Endothelial cell of hepatic sinusoid (primary cell): Measurements from ENCODE around the gene FANK1.

Experiments used
- in situ Hi-C: cut with HindIII; loops from 2 replicates; pipeline ENCODE4 v1.10.0; 2017; ENCODE audit warnings: low sequenced_read_pairs

The FANK1 gene

DNA sequence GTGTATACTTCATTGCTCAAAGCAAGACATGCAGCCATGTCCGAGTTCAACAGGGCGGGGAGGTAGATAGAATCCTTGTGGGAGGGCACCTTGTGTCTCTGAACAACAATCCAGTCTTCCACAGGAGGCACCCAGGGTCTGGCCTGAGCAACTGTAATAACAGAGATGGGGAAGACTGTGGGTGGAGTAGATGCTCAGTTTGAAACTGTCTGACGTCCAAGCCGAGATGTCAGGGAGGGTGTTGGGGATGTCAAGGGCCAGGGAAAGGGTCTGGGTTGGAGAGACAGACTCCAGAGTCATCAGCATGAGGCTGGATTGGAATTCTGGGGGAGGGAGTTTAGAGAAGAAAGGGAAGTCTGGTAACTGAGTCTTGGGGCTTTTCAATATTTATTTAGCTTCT is 88.0 kb downstream of the FANK1 start:
- in situ Hi-C loops = no loop called here

DNA sequence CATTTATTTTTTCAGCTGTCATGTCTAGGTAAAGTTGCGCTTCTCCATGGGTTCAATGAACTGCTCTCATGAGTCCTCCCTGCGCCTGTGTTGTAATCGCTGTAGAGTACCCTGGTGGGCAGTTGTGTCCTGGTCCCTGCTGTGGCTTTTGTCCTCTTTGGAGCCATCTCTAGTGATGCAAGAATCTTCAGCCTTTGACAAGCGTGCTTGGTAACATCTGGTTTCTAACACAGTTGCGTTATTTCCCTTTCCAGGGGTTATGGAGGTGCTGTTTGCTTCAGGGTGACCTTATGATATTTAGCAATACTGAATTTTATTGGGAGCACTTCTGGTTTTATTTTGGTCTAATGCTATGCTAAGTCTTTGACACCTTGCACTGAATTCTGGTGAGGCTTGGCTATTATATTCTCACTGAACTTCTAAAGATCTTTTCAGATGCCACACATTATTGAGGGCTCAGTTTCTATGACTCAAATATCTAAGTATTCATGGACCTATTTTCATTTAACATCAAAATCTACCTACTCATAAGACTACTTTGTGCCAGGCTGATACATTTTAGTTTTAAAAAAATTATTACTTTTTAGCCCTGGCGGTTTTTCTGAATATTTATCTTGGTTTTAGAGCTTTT is 88.6 kb downstream of the FANK1 start:
- in situ Hi-C loops = no loop called here

DNA sequence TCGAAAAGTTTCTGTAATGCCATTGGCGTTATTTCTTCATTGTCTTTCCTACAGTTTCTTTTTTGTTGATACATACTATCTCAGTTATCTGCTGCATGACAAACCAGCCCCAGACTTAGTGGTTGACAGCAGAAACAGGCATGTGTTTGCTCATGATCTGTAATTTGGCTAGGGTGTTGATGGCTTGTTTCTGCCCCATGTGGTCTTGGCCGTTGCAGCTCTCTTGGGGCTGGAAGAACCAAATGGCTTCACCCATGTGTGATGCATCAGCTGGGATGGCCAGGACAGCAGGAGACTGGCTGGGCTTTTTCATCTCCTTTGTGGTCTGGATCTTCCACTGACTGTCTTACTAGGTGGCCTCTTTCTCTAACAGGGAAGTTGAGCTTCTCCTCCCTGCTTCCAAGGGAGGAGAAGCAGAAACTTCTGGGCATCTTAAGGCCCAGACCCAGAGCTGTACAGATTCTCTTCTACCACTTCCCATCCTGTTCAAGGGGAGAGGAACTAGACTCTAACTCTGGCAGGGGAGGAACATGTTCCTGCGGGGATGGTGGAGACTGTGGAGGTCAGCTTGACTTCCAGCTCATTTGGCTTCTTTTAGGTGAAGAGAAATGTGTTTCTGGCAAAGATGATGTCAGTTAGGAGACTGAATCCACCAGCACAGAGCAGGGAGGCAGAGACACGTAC is 89.3 kb downstream of the FANK1 start:
- in situ Hi-C loops = no loop called here

DNA sequence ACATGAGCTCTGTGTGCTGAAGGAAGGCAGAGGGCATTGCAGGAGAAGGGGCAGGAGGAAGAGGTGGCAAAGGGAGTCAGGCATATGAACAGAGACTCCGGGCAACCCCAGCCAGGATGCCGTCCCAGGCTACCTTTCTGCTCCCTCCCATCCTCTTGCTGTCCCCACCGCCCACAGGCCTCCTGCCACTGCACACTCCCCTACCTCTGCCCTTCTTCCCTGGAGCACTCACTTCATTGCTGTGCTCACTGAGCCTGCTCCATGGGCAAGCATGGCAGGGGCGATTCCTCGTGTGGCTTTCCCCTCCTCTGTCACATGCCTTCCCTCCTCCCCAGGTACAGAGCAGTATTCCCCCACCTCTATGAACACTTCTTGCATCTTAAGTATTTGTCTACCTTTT is 93.4 kb downstream of the FANK1 start:
- in situ Hi-C loops = no loop called here

DNA sequence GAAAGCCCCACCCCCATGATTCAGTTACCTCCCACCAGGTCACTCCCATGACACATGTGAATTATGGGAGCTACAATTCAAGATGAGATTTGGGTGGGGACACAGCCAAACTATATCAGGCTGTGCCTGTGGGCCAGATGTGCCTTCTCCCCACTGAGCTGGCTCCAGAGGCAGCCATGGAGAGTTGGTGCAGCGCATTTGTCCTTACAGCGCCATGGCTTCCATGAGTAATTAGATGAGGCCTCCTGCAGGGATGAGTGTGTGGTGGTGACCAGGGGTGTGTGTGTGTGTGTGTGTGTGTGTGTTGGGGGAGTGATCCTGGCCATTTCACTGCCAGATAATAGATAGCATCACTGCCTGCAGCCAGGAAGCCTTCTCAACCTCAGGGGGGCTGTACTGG is 94.6 kb downstream of the FANK1 start:
- in situ Hi-C loops = no loop called here

DNA sequence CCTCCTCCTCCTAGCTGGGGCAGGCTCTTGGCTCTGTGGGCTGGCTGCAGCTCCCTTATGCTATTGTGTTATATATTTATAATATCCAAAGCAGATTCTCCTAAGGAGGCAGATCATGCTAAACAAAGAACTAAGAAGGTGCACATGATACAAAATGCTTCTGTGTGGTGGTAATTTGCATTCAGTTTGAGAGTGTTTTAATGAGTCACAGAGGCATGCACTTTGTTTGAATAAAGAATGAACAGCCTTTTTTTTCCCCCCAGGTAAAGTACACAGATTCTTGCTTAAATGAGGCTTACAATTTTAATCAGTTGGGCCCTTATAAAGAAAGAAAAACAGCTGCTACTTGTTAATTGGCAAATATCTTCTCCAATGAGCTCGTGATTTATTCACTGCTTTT is 95.0 kb downstream of the FANK1 start:
- in situ Hi-C loops = no loop called here

DNA sequence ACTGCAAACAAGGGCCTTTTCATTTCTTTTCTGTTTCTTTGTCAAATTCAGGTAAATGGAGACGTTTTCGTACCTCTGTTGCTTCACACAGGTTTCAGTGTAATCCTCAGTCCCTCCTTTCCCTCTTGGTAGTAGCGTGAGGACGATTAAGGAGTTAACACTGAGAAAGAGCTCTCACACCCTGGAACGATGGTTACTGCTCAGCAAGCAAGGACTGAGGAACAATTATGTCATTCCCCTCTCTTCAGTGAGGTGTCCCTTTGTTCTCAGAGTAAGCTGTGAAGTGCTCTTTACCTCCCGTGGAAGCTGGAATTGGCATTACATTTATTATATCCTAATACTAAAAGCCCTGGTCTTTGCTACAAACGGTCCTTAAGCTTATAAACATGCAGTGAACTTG is 95.9 kb downstream of the FANK1 start:
- in situ Hi-C loops = no loop called here

DNA sequence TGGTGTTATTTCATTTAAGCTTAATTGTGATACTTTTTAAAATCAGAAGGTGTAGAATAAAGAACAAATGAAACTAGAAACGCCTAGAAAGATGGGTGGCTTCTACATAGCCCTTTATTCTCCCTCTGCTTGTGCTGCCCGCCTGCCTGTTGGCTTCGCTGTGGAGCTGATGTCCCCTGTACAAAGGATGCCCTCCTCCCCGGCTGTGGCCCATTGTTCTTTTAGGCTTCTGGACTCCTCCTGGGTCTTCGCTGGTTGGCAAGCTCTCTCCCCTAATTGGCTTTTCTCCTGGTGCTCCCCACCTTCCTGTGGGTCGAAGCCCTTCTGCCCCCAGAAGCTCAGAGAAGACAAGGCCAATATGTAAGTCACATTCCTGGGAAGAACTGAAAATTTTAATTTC is 98.2 kb downstream of the FANK1 start:
- in situ Hi-C loops = no loop called here

DNA sequence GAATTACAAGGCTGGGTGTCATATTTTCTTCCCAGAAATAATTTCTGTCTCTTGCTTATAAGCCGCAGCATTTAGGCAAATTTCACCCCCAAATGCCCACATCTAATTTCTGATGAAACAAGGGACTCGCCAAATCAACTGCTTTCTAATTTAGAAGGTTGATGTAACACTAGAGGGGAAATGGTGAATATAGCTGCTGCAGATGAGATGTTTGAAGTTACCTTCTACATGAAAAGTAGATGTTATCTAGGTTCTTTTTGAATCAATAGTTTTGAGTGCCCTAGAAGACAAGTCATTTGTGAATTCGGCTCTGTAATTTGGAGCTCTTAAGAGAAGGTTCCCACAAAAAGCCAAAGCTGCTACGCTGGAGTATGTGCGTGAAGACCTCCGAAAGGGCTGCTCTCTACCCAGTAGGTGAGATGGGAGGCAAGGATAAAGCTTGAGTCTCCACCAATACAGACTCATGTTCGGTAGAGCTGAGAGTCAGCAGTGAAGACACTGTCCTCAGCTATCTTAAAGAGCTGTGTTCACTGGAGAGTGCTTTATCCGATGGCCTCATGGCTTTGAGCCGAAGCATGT is 99.5 kb downstream of the FANK1 start:
- in situ Hi-C loops = no loop called here

DNA sequence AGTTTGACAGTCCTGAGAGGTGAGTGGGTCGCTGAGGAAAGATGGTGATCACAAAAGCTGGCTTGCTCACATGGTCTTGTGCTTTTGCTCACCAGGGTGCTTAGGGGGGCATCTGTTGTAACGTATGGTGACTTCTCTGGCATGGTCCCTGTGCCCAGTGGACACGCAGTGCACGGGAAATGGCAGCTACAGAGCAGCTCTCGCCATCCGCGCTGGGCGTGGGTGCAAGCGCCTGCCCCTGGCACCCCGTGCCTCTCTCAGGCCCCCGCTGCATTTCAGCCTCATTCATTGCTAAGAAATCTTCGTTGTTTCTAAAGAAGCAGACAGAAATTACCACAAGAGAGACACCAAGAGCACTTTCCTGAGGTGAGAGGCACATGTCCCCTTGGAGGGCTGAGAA is 101.2 kb downstream of the FANK1 start:
- in situ Hi-C loops = no loop called here

DNA sequence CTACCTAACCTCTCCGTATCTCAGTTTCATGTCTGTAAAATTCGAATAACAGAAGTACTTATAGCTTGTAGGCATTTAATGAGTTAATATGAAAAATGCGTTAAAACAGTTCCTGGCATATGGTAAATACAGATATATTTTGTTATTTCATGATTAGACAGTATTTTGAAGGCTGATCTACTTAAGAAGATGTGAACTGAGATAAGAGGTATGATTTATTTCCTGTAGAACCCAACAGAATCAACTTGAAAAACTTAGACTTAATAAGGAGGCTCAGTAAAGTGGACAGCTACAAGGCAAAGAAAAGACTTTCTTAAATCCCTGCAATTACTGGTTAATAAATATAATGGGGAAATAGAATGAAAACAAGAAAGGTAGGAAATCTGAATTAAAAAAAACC is 103.3 kb downstream of the FANK1 start:
- in situ Hi-C loops = no loop called here

DNA sequence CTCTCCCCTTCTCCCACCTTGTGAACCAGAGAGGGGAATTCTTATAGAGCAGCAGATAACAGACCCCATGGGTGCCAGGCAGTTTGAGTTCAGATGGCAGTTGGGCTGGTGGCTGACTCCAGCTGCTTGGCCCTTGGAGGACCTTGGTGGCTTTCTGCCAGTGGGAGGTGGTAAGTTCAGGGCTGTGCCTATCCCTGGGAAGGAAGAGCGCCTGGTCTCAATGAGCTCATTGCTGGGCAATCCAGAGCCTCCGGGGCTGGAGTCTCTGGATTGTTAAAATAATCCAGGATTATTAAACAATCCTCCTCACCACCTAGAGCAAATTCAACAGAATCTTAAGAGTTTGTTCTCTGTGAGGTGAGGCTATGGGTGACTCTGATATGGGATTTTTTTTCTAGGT is 105.2 kb downstream of the FANK1 start:
- in situ Hi-C loops = no loop called here

DNA sequence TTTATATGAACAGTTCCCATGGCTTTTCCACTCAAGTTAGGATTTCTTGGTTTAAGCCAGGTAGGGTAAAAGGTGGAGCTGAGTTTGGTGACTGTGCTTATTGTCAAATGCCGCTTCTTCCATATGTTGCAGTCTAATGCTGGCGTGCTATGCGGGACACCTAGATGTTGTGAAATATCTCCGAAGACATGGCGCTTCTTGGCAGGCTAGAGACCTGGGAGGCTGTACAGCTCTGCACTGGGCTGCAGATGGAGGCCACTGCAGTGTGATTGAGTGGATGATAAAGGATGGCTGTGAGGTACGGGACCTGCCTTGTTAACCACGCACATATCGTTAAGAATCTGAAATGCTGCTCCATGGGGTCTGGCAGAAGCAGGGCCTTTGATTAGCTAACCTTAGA is 108.4 kb downstream of the FANK1 start:
- in situ Hi-C loops = no loop called here

DNA sequence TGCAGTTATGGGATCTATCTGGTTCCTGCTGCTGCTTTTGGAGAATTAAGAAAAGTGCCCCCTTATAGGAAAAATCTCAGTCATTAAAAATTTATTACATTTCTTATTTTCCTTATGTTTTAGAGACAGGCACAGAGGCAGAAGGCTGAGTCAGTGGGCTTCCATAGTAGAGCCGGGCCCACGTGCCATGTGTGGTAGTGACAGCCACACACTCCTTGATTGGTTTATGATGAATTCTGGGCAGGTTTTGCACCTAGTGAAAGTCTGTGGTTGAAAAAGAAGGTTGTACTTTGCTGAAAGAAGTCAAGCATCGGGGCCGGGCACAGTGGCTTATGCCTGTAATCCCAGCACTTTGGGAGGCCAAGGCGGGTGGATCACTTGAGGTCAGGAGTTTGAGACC is 109.9 kb downstream of the FANK1 start:
- in situ Hi-C loops = no loop called here

DNA sequence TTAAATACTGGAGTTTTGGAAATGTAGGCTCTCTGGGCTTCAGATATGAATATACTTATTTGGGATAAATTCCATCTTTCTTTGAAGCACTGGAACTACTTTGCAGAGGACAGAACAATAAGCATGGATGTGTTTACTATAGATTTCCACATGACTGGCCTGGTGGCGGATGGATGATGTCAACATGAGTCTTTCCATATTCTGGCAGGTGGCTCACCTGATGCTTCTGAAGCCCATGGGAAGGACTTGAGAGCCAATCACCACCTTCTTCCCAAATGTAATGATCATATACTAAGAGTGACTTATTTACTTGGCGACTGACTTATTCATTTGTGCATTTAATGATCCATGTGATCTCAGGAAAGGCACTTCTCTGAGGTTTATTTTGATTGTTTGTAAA is 110.5 kb downstream of the FANK1 start:
- in situ Hi-C loops = no loop called here

DNA sequence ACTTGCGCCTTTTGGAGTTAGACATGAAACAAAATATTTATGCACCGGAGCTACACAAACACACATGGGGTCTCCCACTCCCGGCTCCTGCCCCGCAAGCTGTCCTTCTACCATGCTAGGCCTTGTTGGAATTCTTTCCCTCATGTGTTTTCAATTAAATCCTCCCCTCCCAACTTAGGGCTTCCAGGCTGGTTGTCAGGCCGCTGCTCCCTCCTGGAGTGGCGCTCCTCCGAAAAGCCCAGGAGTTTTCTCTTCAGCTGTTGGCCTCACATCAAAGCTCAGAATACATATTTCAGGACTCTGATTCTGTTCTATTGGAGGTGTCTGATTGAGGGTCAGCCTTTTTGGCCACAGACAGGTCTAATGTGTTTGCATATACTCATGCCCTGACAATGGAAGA is 113.3 kb downstream of the FANK1 start:
- in situ Hi-C loops = no loop called here

DNA sequence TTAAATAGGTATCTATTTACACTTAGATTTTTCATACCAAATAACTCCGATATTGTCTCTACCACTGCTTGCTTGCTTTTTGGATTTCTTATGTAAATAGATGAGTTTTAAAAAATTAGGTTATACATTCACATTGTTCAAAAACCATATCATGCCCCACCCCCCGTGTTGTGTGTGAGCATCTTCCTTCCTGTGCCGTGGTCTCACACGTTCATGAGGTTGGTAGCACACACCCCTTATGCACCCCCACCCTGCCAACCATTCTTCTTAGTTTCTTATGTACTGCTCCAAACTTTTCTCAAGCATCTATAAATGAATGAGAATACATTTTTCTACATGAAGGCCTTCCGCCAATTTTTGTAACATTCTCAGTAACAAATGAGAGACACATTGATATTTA is 115.6 kb downstream of the FANK1 start:
- in situ Hi-C loops = no loop called here

DNA sequence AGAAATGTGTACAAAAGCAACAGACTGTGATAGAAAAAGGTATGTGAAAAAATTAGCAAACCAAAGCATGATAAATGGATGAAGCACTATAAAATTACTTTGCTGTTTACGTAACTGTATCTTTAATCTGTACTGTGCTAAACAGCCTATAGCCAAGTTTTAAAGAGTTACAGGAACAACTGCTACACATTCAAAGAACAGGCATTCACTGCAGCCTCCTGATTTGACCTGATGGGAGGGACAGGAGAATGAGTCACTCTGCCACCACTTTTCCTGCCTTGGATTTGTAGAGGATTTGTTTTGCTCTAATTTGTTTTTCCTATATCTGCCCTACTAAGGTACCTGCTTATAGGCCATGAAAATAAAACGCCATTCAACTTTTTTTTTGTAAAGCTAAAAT is 116.1 kb downstream of the FANK1 start:
- in situ Hi-C loops = no loop called here

DNA sequence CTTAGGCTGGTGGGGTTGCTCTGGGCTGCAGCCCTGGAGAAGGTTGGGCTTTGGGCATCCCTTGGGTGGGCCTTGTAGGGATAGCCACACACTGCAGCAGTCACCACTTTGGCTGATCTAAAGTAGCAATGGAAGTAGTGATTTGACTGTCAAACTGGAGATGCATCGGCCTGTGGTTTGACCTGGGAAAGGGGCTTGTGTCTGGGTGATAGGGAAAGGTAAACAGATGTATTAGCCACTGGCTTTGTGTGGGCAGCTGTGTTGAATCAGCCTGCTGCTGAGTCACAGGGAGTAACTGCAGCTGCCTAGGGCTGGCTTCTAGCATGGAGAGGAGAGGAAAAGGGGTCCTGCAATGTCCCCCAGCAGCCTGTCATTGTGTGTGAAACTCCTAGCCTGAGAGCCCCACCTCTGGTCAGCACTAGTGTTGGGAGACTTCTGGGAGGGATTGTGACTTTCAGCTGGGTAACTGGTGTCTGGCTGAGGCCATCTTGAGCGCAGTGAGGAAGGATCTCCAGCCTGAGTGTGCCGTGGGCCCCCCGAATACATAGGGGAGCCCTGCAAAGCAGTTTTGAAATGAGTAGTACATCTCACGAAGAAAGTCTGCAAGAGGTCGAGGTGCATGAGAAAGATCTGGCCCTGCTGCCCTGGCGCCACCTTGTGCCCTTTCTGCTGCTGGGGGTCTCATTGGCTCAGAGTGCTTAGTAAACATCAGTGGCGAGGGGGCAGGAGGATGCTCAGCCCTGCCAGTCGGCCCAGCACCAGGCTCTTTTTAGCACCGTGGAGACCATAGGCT is 117.3 kb downstream of the FANK1 start:
- in situ Hi-C loops = no loop called here

DNA sequence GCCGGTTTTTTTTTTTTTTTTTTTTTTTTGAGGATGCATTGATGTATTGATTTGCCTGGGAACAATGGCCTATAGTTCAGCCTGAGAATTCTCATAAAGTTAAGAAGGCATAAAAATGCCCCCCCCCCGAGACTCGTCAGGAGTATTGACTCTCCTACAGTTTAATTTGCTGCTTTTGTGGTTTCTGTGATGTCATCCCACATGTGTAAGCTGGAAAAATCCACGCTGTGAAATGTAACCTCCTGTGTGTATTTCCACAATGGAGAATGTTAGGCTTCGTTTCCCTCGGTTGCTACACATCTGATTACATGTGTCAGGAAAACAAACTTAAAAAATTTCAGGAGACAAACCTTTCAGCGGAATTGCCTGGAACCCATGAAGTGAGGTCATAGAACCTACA is 117.9 kb downstream of the FANK1 start:
- in situ Hi-C loops = no loop called here

DNA sequence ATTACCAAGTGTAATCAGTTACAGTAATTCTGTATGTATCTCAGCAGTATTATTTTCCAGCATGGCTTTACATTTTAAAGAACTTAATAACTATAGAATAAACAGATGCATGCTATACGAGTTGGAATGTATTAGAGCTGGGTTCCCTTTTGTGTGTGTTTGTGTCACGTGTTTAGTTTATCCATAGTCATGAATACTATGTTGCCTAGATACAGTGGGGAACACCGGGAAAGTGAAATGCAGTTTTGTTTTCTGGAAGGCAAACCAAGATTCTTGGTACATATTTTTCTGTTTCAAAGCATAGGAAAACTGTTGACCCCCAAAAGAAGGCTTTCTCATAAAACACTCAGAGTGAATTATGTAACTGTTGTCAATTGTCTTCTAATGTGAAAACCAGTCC is 119.0 kb downstream of the FANK1 start:
- in situ Hi-C loops = no loop called here
